H1 (cell line): ENCODE data around the gene WDSUB1. TPM values are rescaled to one million over a fixed set of nuclear protein-coding genes. Genes with fewer than 3 reads are reported as not detected.

Experiments
- CTCF ChIA-PET: fragments of 300-600 bp; sonication (Branson Sonifier 250); formaldehyde crosslinking; loops from one replicate; lab custom pipeline; 2021; ENCODE audit not compliant: partially characterized antibody; lab: Charles Lee
- POLR2A ChIA-PET: fragments of 300-600 bp; sonication (Branson Sonifier 250); formaldehyde crosslinking; loops from one replicate; lab custom pipeline; 2021; ENCODE audit warnings: inconsistent platforms; ENCODE audit not compliant: partially characterized antibody; lab: Charles Lee
- DNase-seq, 2 experiments: peaks; one replicate each; pipeline versions ENCODE4 v3.0.0 to v3.0.0-alpha.2; 2010 to 2022; ENCODE audit warnings: low spot score in 2 of 2, low read depth in 1 of 2, mixed read lengths in 1 of 2
- FAIRE-seq: peaks from 2 replicates; lab custom pipeline; 2011; peaks lifted over from hg19 to GRCh38; lab: Jason Lieb, UNC
- H2AFZ ChIP-seq: 2 replicates; pipeline ENCODE4 v1.8.1; 2012; ENCODE audit warnings: low read length, inconsistent platforms
- H2AK5ac ChIP-seq: 2 replicates; pipeline ENCODE4 v1.6.1; 2013; ENCODE audit warnings: low read depth, low read length
- H2BK120ac ChIP-seq: replicated peaks from 2 replicates; pipeline ENCODE3; 2013; ENCODE audit warnings: low read depth, low read length, inconsistent platforms
- H2BK12ac ChIP-seq: 2 replicates; pipeline ENCODE4 v1.6.1; 2013; ENCODE audit warnings: low read depth, low read length
- H2BK15ac ChIP-seq: 2 replicates; pipeline ENCODE4 v1.6.1; 2013; ENCODE audit warnings: low read length
- H2BK20ac ChIP-seq: 2 replicates; pipeline ENCODE4 v1.6.1; 2013; ENCODE audit warnings: low read length
- H2BK5ac ChIP-seq: 2 replicates; pipeline ENCODE4 v1.6.1; 2013; ENCODE audit warnings: low read depth, low read length
- H3K14ac ChIP-seq: 2 replicates; pipeline ENCODE4 v1.6.1; 2013; ENCODE audit warnings: inconsistent platforms; ENCODE audit not compliant: insufficient read length
- H3K18ac ChIP-seq: 2 replicates; pipeline ENCODE4 v1.6.1; 2013; ENCODE audit warnings: low read length; ENCODE audit errors: extremely low read depth
- H3K23ac ChIP-seq: 2 replicates; pipeline ENCODE4 v1.6.1; 2013; ENCODE audit warnings: inconsistent platforms; ENCODE audit not compliant: insufficient read length
- H3K23me2 ChIP-seq: 2 replicates; pipeline ENCODE4 v1.6.1; 2013; ENCODE audit warnings: low read depth, low read length
- H3K27ac ChIP-seq: 2 replicates; pipeline ENCODE4 v1.6.1; 2011; ENCODE audit warnings: low read depth, low read length, inconsistent platforms
- H3K27me3 ChIP-seq, 4 experiments: replicated peaks in 1 of 4; 1 replicate in 1 of 4; 2 replicates in 3 of 4; pipeline versions ENCODE4 v1.6.1 to v1.8.1; 2011 to 2013; ENCODE audit warnings: low read length in 3 of 4, mild to moderate bottlenecking in 3 of 4, inconsistent platforms in 2 of 4, mixed read lengths in 2 of 4, moderate library complexity in 1 of 4; ENCODE audit not compliant: control insufficient read depth in 3 of 4, insufficient read depth in 3 of 4; ENCODE audit errors: extremely low read depth in 1 of 4
- H3K36me3 ChIP-seq, 4 experiments: 2 replicates each; pipeline versions ENCODE4 v1.6.1 to v1.8.1; 2011 to 2013; ENCODE audit warnings: mild to moderate bottlenecking in 4 of 4, low read length in 3 of 4, moderate library complexity in 2 of 4, control low read depth in 1 of 4, inconsistent platforms in 1 of 4; ENCODE audit not compliant: insufficient read depth in 4 of 4, control insufficient read depth in 2 of 4
- H3K4ac ChIP-seq: replicated peaks from 2 replicates; pipeline ENCODE3; 2013; ENCODE audit warnings: low read length, low read depth, mixed read lengths, inconsistent platforms; ENCODE audit not compliant: insufficient read length
- H3K4me1 ChIP-seq, 4 experiments: replicated peaks in 1 of 4; 1 replicate in 1 of 4; 2 replicates in 3 of 4; pipeline versions ENCODE4 v1.6.1 to v1.8.1; 2011 to 2013; ENCODE audit warnings: low read length in 3 of 4, inconsistent platforms in 2 of 4, mixed read lengths in 1 of 4; ENCODE audit not compliant: insufficient read depth in 4 of 4, control insufficient read depth in 3 of 4
- H3K4me2 ChIP-seq, 2 experiments: 2 replicates each; pipeline versions ENCODE4 v1.6.1 to v1.8.1; 2011 to 2013; ENCODE audit warnings: low read depth in 2 of 2, low read length in 2 of 2, control low read depth in 1 of 2, inconsistent platforms in 1 of 2, mild to moderate bottlenecking in 1 of 2; ENCODE audit not compliant: insufficient read depth in 1 of 2
- H3K4me3 ChIP-seq, 4 experiments: fragments of 200-600, 300-600 bp in 1 of 4; sonication (generic), shearing (Covaris generic), sonication (Bioruptor Twin) in 1 of 4; 2 replicates each; pipeline versions ENCODE4 v1.5.1 to v1.8.1; 2011 to 2016; ENCODE audit warnings: low read length in 4 of 4, low read depth in 3 of 4, control low read depth in 2 of 4, inconsistent platforms in 2 of 4, mild to moderate bottlenecking in 2 of 4, mixed read lengths in 1 of 4, moderate library complexity in 1 of 4; ENCODE audit not compliant: insufficient read depth in 2 of 4; ENCODE audit errors: extremely low read depth in 1 of 4
- H3K56ac ChIP-seq: replicated peaks from 2 replicates; pipeline ENCODE3; 2013; ENCODE audit warnings: low read depth, mild to moderate bottlenecking, mixed read lengths, low read length, inconsistent platforms; ENCODE audit not compliant: insufficient read length
- H3K79me1 ChIP-seq: 2 replicates; pipeline ENCODE4 v1.6.1; 2013; ENCODE audit warnings: low read depth, low read length, control low read depth
- H3K79me2 ChIP-seq, 2 experiments: 2 replicates each; pipeline versions ENCODE4 v1.6.1 to v1.8.1; 2012 to 2013; ENCODE audit warnings: low read length in 2 of 2, mild to moderate bottlenecking in 2 of 2, inconsistent platforms in 1 of 2; ENCODE audit not compliant: insufficient read depth in 2 of 2, control insufficient read depth in 1 of 2
- H3K9ac ChIP-seq, 4 experiments: replicated peaks in 1 of 4; 1 replicate in 1 of 4; 2 replicates in 3 of 4; pipeline versions ENCODE4 v1.6.1 to v1.8.1; 2011 to 2013; ENCODE audit warnings: low read depth in 3 of 4, low read length in 3 of 4, control low read depth in 2 of 4, mild to moderate bottlenecking in 2 of 4, moderate library complexity in 2 of 4, inconsistent platforms in 1 of 4; ENCODE audit errors: extremely low read depth in 1 of 4
- H3K9me3 ChIP-seq, 2 experiments: 2 replicates each; pipeline versions ENCODE4 v1.6.1 to v1.8.1; 2012 to 2013; ENCODE audit warnings: mild to moderate bottlenecking in 2 of 2, moderate library complexity in 2 of 2, control low read depth in 1 of 2, inconsistent platforms in 1 of 2, low read depth in 1 of 2, low read length in 1 of 2, mixed read lengths in 1 of 2; ENCODE audit not compliant: insufficient read depth in 2 of 2
- H4K20me1 ChIP-seq, 2 experiments: replicated peaks in 1 of 2; 2 replicates each; pipeline versions ENCODE3 to v1.8.1; 2011 to 2013; ENCODE audit warnings: inconsistent platforms in 2 of 2, low read length in 2 of 2, mild to moderate bottlenecking in 1 of 2; ENCODE audit not compliant: insufficient read depth in 2 of 2, control insufficient read depth in 1 of 2
- H4K5ac ChIP-seq: 2 replicates; pipeline ENCODE4 v1.6.1; 2013; ENCODE audit warnings: low read length, low read depth, mixed read lengths, inconsistent platforms; ENCODE audit not compliant: insufficient read length
- H4K8ac ChIP-seq: 2 replicates; pipeline ENCODE4 v1.8.0; 2013; ENCODE audit warnings: mild to moderate bottlenecking, moderate library complexity, low read length, inconsistent platforms; ENCODE audit not compliant: insufficient read depth; ENCODE audit errors: extremely low read depth
- H4K91ac ChIP-seq: replicated peaks from 2 replicates; pipeline ENCODE3; 2013; ENCODE audit warnings: low read length, mixed read lengths, inconsistent platforms; ENCODE audit not compliant: insufficient read length
- CTBP2 ChIP-seq: IDR thresholded peaks from 2 replicates; pipeline ENCODE4 v1.7.0; 2011; ENCODE audit warnings: borderline replicate concordance, mild to moderate bottlenecking, moderate library complexity, mixed read lengths, low read length; ENCODE audit not compliant: insufficient read depth, insufficient read length
- KDM4A ChIP-seq: IDR thresholded peaks from one replicate; pipeline ENCODE4 v1.7.1; 2012; ENCODE audit warnings: low read depth, mild to moderate bottlenecking, moderate library complexity, low read length, inconsistent platforms; ENCODE audit not compliant: severe bottlenecking
- PHF8 ChIP-seq: fragments of 200-600 bp; sonication (generic); conservative IDR thresholded peaks from 2 replicates; pipeline ENCODE4 v1.7.1; 2012; ENCODE audit warnings: low read depth, mild to moderate bottlenecking, inconsistent platforms, low read length, moderate library complexity
- USF2 ChIP-seq: IDR thresholded peaks from 2 replicates; pipeline ENCODE4 v1.6.1; 2011; ENCODE audit warnings: low read length, improper control_type of control experiment
- WGBS, 2 experiments: shearing (Covaris generic) in 1 of 2; methylation state at CpG; one replicate each; pipeline versions ENCODE4 v1.1.6 to v1.1.7; 2013 to 2015; ENCODE audit warnings: low lambda C conversion rate in 2 of 2, mixed read lengths in 2 of 2, inconsistent platforms in 1 of 2, low coverage in 1 of 2, missing lambda C conversion rate in 1 of 2; ENCODE audit not compliant: insufficient replicate concordance in 2 of 2, insufficient coverage in 1 of 2, insufficient read length in 1 of 2; ENCODE audit errors: extremely low coverage in 1 of 2, missing lambda C conversion rate in 1 of 2; 5-methylcytosine and 5-hydroxymethylcytosine counted together
- long read RNA-seq, 2 experiments: library from RNA in 1 of 2; library from capped mRNA in 1 of 2; stranded (forward); transcript quantifications; one replicate each; pipeline ENCODE4 v2.0.0, GENCODE V29; 2021; ENCODE audit warnings: inconsistent platforms in 1 of 2
- polyA minus RNA-seq, 3 experiments: library from RNA; depleted of rRNA, polyadenylated mRNA; stranded (reverse); fragments of >200 nt; gene quantifications; 1 replicate in 2 of 3; 2 replicates in 1 of 3; pipeline ENCODE4 v1.2.3, GENCODE V29; 2011
- polyA plus RNA-seq, 7 experiments: library from polyadenylated mRNA; depleted of rRNA in 3 of 7; stranded (reverse) in 5 of 7; unstranded in 2 of 7; fragments of >200 nt in 5 of 7; fragments of 200-250 nt in 2 of 7; gene quantifications; 1 replicate in 5 of 7; 2 replicates in 1 of 7; 4 replicates in 1 of 7; pipeline versions ENCODE4 v1.2.1 to v1.2.3, GENCODE V29; 2011 to 2013; ENCODE audit warnings: missing spikeins in 2 of 7, mixed read lengths in 2 of 7
- total RNA-seq: library from RNA; stranded (reverse); fragmentation: NEBNext Ultra II Directional; extraction: Animal tissue kit (Norgen Biotek cat#: 25700); gene quantifications from 2 replicates; pipeline ENCODE4 v1.2.1, GENCODE V29; 2021

WDSUB1 gene, protein sequence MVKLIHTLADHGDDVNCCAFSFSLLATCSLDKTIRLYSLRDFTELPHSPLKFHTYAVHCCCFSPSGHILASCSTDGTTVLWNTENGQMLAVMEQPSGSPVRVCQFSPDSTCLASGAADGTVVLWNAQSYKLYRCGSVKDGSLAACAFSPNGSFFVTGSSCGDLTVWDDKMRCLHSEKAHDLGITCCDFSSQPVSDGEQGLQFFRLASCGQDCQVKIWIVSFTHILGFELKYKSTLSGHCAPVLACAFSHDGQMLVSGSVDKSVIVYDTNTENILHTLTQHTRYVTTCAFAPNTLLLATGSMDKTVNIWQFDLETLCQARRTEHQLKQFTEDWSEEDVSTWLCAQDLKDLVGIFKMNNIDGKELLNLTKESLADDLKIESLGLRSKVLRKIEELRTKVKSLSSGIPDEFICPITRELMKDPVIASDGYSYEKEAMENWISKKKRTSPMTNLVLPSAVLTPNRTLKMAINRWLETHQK
- 5.5 and 8.0 TPM in 2 replicates for total RNA-seq
- polyA plus RNA-seq (2011; rRNA removed): 4.4 and 5.5 TPM in 2 replicates
- polyA plus RNA-seq (2011; cell fraction: cytosol; rRNA removed): 5.9 TPM
- 5.4 TPM for polyA plus RNA-seq (2011; cell fraction: nucleus; rRNA removed)
- 6.0 to 6.2 TPM (median 6.1 TPM) in 4 replicates for polyA plus RNA-seq (2012, experiment 1 of 2)
- polyA plus RNA-seq (2012, experiment 2 of 2): 1.1 TPM
- polyA plus RNA-seq (2013, experiment 1 of 2): 4.5 TPM
- 4.3 TPM for polyA plus RNA-seq (2013, experiment 2 of 2)
- polyA minus RNA-seq (2011; rRNA and poly(A)+ RNA removed): 12.3 and 13.2 TPM in 2 replicates
- 3.3 TPM for polyA minus RNA-seq (2011; cell fraction: cytosol; rRNA and poly(A)+ RNA removed)
- 16.4 TPM for polyA minus RNA-seq (2011; cell fraction: nucleus; rRNA and poly(A)+ RNA removed)
- long read RNA-seq, experiment 1, partial matches to known transcripts: 5 of 14 reads
- long read RNA-seq, experiment 1, other reads (novel, unspliced or antisense): 6 of 14 reads
- long read RNA-seq, experiment 2, transcript WDSUB1-202 (11 exons, 1,912 nt): major isoform, 5 of 14 reads
- long read RNA-seq, experiment 2, partial matches to known transcripts: 2 of 14 reads
- long read RNA-seq, experiment 2, other reads (novel, unspliced or antisense): 6 of 14 reads

DNA sequence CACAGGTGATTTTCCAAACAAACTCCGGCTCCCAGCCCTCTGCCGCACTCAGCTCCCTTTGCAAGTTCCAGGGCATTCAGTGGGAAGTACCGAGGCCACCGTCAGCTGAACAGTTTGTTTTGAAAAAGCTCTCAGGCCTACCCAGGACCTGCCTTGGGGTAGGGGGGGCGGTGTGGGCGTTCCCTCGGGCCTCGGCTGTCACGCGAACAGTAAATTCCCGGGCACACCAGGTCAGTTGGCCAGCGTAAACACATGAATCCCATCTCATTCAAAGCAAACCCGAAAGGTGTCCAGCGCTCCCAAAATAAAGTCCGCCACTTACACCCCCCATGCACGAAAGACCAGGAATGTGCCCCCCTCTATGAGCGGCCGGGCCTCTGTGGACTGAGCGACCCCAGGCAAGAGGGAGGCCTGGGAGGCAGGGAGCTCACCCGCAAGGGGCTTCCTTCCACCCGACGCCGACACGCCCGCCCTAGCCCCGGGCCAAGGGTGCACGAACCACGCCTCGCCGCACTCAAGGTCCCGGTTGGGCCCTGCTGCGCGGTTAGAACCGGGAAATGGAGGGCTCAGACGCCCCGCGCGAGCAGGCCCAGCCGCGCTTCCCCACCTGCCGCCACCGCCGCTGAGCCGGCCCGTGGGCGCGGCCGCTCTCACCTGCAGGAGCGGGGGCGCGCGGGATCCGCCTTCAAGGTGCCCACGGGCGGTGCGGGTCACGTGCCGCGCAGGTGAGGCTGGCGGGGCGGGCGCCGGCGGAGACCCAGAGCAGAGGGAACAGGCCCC, at the start of gene WDSUB1:
WDSUB1 (minus strand) TSS at position 775 of the 780 bp plus-strand sequence. CDS start 3,634 bp downstream, outside the sequence.
- Histone ChIP-seq H3K18ac (peak within 1 kb of the TSS; percentile 98), H4K91ac (peak within 1 kb of the TSS; percentile 65), H2AFZ (peak within 1 kb of the TSS; percentile 100), H4K8ac (peak within 1 kb of the TSS; percentile 98), H3K4ac (no peak within 1 kb of the TSS), H3K27ac (peak within 1 kb of the TSS; percentile 86), H3K27me3 (no peaks in the 10 kb centered on the region; a peak in 1 of 7 replicates), H2BK20ac (no peak within 1 kb of the TSS), H3K79me1 (no peaks in the 10 kb centered on the region; the same call in 1 of the 2 replicates), H2BK120ac (peak within 1 kb of the TSS; percentile 33), H3K36me3 (no peaks in the 10 kb centered on the region), H3K4me3 (peak within 1 kb of the TSS; percentile 67 to 83 (median 70)), H3K14ac (no peak within 1 kb of the TSS), H3K4me2 (peak within 1 kb of the TSS; percentile 92 to 97), H3K56ac (peak within 1 kb of the TSS; percentile 84), H2AK5ac (no peak within 1 kb of the TSS), H2BK5ac (peak within 1 kb of the TSS; percentile 96), H2BK12ac (0 out of 2 replicates have a peak within 1 kb of the TSS, but pooled peaks have one; percentile 9), H4K20me1 (no peaks in the 10 kb centered on the region), H2BK15ac (peak within 1 kb of the TSS; percentile 81; the same call in 1 of the 2 replicates), H3K4me1 (no peaks in the 10 kb centered on the region), H3K23ac (no peak within 1 kb of the TSS), H4K5ac (peak within 1 kb of the TSS; percentile 82), H3K9me3 (no peaks in the 10 kb centered on the region), H3K79me2 (peaks cover 0 to 7% of the 10 kb centered on the region in 2 experiments; a peak in 2 of 4 replicates), H3K23me2 (peaks cover 10% of the 10 kb centered on the region; the same call in 1 of the 2 replicates), H3K9ac (peak within 1 kb of the TSS in 3 of 4 experiments; percentile 67 to 96 (median 87); a peak in 6 of 7 replicates)
- POLR2A ChIA-PET: interaction anchor here (0.7 to 2.2 kb wide), 10 partner anchors 10 to 776 kb away, joined by 3 to 9 read pairs (median 3); partner anchors contain the start of gene MARCHF7
- 4% methylated on average over 59 of the region's 64 CpGs; no CpG with 5 or more reads in 1 of the 2 experiments for WGBS, 2 experiments
- CTCF ChIA-PET: interaction anchor here (0.6 kb wide), 1 partner anchor 634 kb away, joined by 4 read pairs; no protein-coding TSS in a partner anchor
- DNase-seq: peak in 1 of 2 experiments; percentile 68
- FAIRE-seq: no peak
- TF ChIP-seq KDM4A: peak; percentile 98
- peak; percentile 66 for TF ChIP-seq PHF8
- TF ChIP-seq CTBP2: no peak
- peak; percentile 81 for TF ChIP-seq USF2
